Small intestine (tissue), 7 donors: Measurements from ENCODE around the gene NCKIPSD. TPM values are rescaled to one million over a fixed set of nuclear protein-coding genes. Genes with fewer than 3 reads are reported as not detected.

Experiments used
- DNase-seq, 2 donors: peaks; one replicate each; pipeline versions ENCODE4 v3.0.0 to v3.0.0-alpha.2; 2013
- FAIRE-seq: peaks from 2 replicates; lab custom pipeline; 2012; peaks lifted over from hg19 to GRCh38; lab: Jason Lieb, UNC
- H3K27ac ChIP-seq, 3 donors: one replicate each; pipeline ENCODE4 v1.5.1; 2013; ENCODE audit warnings: low read length in 2 of 3, mild to moderate bottlenecking in 2 of 3, control low read depth in 1 of 3, inconsistent platforms in 1 of 3, low read depth in 1 of 3, moderate library complexity in 1 of 3
- H3K27me3 ChIP-seq, 3 donors: one replicate each; pipeline ENCODE4 v1.6.1; 2013; ENCODE audit warnings: low read length in 3 of 3, inconsistent platforms in 1 of 3; ENCODE audit not compliant: control insufficient read depth in 3 of 3, insufficient read depth in 3 of 3
- H3K36me3 ChIP-seq, 3 donors: one replicate each; pipeline ENCODE4 v1.6.1; 2013; ENCODE audit warnings: low read length in 3 of 3, inconsistent platforms in 1 of 3, low read depth in 1 of 3, mild to moderate bottlenecking in 1 of 3, moderate library complexity in 1 of 3; ENCODE audit not compliant: control insufficient read depth in 3 of 3, insufficient read depth in 2 of 3
- H3K4me1 ChIP-seq, 3 donors: one replicate each; pipeline ENCODE4 v1.6.1; 2013; ENCODE audit warnings: low read length in 2 of 3, inconsistent platforms in 1 of 3, low read depth in 1 of 3, mild to moderate bottlenecking in 1 of 3, moderate library complexity in 1 of 3; ENCODE audit not compliant: control insufficient read depth in 3 of 3, insufficient read depth in 2 of 3
- H3K4me3 ChIP-seq, 3 donors: one replicate each; pipeline ENCODE4 v1.5.1; 2013; ENCODE audit warnings: low read length in 3 of 3, control low read depth in 1 of 3, inconsistent platforms in 1 of 3, low read depth in 1 of 3, mild to moderate bottlenecking in 1 of 3, moderate library complexity in 1 of 3
- H3K9me3 ChIP-seq, 2 donors: one replicate each; pipeline ENCODE4 v1.6.1; 2013; ENCODE audit warnings: low read depth in 1 of 2, low read length in 1 of 2; ENCODE audit not compliant: control insufficient read depth in 2 of 2, insufficient read depth in 1 of 2
- WGBS, 3 donors: extraction: QIAGEN DNeasy Blood & Tissue Kit; methylation state at CpG; one replicate each; pipeline ENCODE4 v1.1.7; 2013; 5-methylcytosine and 5-hydroxymethylcytosine counted together
- polyA plus RNA-seq, 4 donors: library from polyadenylated mRNA; stranded (reverse) in 3 of 4; unstranded in 1 of 4; fragments of 200-250 nt in 3 of 4; fragments of 120-200 nt in 1 of 4; gene quantifications; one replicate each; pipeline versions ENCODE4 v1.2.1 to v1.2.3, GENCODE V29; 2013
- donor health status: healthy with polysubstance abuse.
- donor health status: control.
- donor health status: control.
- donor health status: Bipolar disorder and iron deficiency.
- donor health status: healthy.

The NCKIPSD gene
- polyA plus RNA-seq, 4 donors: 8.9 to 16.7 (median 14.5) TPM

DNA sequence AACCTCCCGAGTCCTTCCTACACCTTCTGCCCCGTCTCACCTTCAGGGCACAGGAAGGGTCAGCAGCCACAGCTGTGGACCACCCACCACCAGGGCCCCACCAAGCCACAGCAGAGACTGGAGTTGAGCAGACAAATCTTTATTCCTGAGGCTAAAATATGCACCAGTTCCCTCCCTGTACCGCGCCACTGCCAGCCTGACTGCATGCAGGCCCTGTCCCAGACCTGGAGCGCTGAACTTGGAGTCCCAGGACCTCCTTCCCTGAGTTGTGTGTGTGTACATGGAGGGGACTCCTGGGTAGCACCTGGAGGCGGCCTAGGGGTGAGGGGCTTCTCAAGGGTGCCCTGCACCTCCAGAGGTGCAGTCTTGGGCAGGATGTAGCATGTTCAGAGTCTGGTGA is 60.1 kb downstream of the NCKIPSD start:
- H3K36me3 ChIP-seq: peaks cover 0 to 75% (median 6%) of the 10 kb centered on the region in 3 donors

DNA sequence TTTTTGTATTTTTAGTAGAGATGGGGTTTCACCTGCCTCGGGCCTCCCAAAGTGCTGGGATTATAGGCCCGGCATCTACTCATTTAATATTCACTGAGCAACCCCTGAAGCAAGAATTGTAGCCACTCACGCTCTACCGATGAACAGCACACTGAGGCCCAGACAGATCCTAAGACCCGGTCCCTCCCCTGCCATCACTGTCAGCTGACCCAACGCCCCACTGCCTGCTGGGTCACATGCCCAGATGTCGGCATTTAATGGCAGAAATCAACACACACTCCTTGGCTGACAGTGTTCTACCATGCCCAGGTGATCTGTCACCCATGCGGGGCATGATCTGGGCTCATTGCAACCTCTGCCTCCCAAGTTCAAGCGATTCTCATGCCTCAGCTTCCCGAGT is 60.9 kb downstream of the NCKIPSD start:
- 91 to 96% (median 94%) methylated on average over 10 of the region's 10 CpGs for WGBS, 3 donors
- peaks cover 0 to 73% (median 6%) of the 10 kb centered on the region in 3 donors for H3K36me3 ChIP-seq
- no peak for DNase-seq
- H3K27ac ChIP-seq: peak overlapping the region in 1 of 3 donors; percentile 61
- H3K9me3 ChIP-seq: no peaks in the 10 kb centered on the region
- H3K4me1 ChIP-seq: peaks cover 0 to 15% (median 0%) of the 10 kb centered on the region in 3 donors
- H3K27me3 ChIP-seq: no peaks in the 10 kb centered on the region
- no peak overlapping the region for H3K4me3 ChIP-seq
- FAIRE-seq: no peak

More for the DNA sequence above, 60.1 kb downstream of the NCKIPSD start:
- H3K9me3 ChIP-seq: no peaks in the 10 kb centered on the region
- H3K4me3 ChIP-seq: no peak overlapping the region
- peaks cover 0 to 9% (median 0%) of the 10 kb centered on the region in 3 donors for H3K4me1 ChIP-seq
- H3K27ac ChIP-seq: no peak overlapping the region
- no peaks in the 10 kb centered on the region for H3K27me3 ChIP-seq
- DNase-seq: no peak
- whole genome bisulfite sequencing, 3 donors: 92 to 96% (median 94%) methylated on average over 6 of the region's 6 CpGs
- no peak for FAIRE-seq

DNA sequence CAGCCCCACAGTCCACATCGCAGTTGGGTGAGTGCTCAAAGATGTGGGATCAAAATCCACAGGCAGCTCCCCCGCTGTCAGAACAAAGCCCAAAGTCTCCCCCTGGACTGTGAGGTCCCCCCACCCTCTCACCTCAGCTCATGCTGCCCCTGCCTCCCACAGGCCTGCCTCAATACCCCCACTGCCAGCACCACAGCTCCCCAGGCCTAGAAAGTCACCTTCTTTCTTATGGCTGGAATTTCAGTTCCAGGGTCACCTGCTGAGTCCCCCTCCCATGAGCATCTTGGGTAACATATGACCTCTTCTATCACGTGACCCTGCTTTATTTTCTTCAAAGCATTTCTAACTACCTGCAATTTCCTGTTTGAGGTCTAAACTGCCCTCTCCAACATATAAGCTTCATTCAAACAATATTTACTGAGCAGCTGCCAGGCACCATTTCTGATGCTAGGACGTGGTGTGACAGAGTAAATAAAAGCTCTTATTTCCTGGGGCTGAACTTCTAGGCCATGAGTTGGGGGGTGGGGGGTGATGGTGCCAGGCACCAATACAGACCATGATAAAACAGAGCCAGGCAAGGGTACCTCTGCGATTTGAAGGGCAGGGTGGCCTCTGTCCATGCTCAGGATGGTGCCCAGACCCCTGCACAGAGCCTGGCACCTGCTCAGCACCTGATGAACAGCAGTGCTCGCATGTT is 61.7 kb downstream of the NCKIPSD start:
- DNase-seq: peak in 1 of 2 donors; percentile 50
- WGBS, 3 donors: 67 to 73% (median 69%) methylated on average over 6 of the region's 6 CpGs
- peaks cover 0 to 23% (median 0%) of the 10 kb centered on the region in 3 donors for H3K4me1 ChIP-seq
- H3K27ac ChIP-seq: peak overlapping the region in 1 of 3 donors; percentile 61
- H3K4me3 ChIP-seq: no peak overlapping the region
- no peaks in the 10 kb centered on the region for H3K9me3 ChIP-seq
- no peak for FAIRE-seq
- H3K36me3 ChIP-seq: peaks cover 0 to 66% (median 6%) of the 10 kb centered on the region in 3 donors
- no peaks in the 10 kb centered on the region for H3K27me3 ChIP-seq

Other genes with a start within 250 kb of the NCKIPSD start
- 10 to 100 TPM; 11.1 to 22.6 (median 21.7) TPM for gene CCDC51, start 245.8 kb downstream of the NCKIPSD start, polyA plus RNA-seq
- gene TMA7, start 245.7 kb downstream of the NCKIPSD start, polyA plus RNA-seq: 100 to 1,000 TPM; 292 to 744 (median 524) TPM
- gene ATRIP, start 239.2 kb downstream of the NCKIPSD start, polyA plus RNA-seq: 1 to 10 TPM; 1.1 to 6.8 (median 3.2) TPM
- 100 to 1,000 TPM in 2 of 4 donors, 10 to 100 TPM in 2; 68.2 to 220 (median 106) TPM for gene SHISA5, start 181.7 kb downstream of the NCKIPSD start, polyA plus RNA-seq
- 10 to 100 TPM; 11.3 to 44.5 (median 19.1) TPM for gene PFKFB4, start 129.1 kb downstream of the NCKIPSD start, polyA plus RNA-seq
- under 1 TPM in 2 of 4 donors, not detected in 2; 0.13 to 0.65 TPM for gene UCN2, start 122.1 kb downstream of the NCKIPSD start, polyA plus RNA-seq
- gene COL7A1, start 90.6 kb downstream of the NCKIPSD start, polyA plus RNA-seq: 100 to 1,000 TPM in 1 of 4 donors, 10 to 100 TPM in 2, 1 to 10 TPM in 1; 8.0 to 120 (median 19.3) TPM
- 100 to 1,000 TPM; 291 to 692 (median 452) TPM for gene UQCRC1, start 76.3 kb downstream of the NCKIPSD start, polyA plus RNA-seq
- under 1 TPM in 2 of 4 donors, not detected in 2; 0.21 to 0.24 TPM for gene TMEM89, start 64.1 kb downstream of the NCKIPSD start, polyA plus RNA-seq
- 10 to 100 TPM; 14.3 to 74.0 (median 30.4) TPM for gene SLC26A6, start 50.5 kb downstream of the NCKIPSD start, polyA plus RNA-seq
- gene CELSR3, start 23.0 kb downstream of the NCKIPSD start, polyA plus RNA-seq: 1 to 10 TPM in 2 of 4 donors, under 1 TPM in 2; 0.27 to 2.8 (median 1.1) TPM
- 100 to 1,000 TPM in 2 of 4 donors, 10 to 100 TPM in 2; 79.5 to 167 (median 108) TPM for gene IP6K2, start 31.3 kb upstream of the NCKIPSD start, polyA plus RNA-seq
- gene PRKAR2A, start 162.0 kb upstream of the NCKIPSD start, polyA plus RNA-seq: 10 to 100 TPM in 3 of 4 donors, 1 to 10 TPM in 1; 8.9 to 24.1 (median 15.5) TPM
- 100 to 1,000 TPM in 1 of 4 donors, 10 to 100 TPM in 3; 38.3 to 150 (median 76.4) TPM for gene SLC25A20, start 213.0 kb upstream of the NCKIPSD start, polyA plus RNA-seq
- 10 to 100 TPM; 42.7 to 70.1 (median 47.2) TPM for gene ARIH2, start 232.9 kb upstream of the NCKIPSD start, polyA plus RNA-seq